Cardiac fibroblast (primary cell): Measurements from ENCODE around the gene NRXN3.

ENCODE experiments used
- DNase-seq, 2 donors: peaks; one replicate each; pipeline versions ENCODE4 v3.0.0 to v3.0.0-alpha.2; 2010; ENCODE audit warnings: low read depth in 2 of 2
- H3K4me3 ChIP-seq, 2 donors: replicated peaks in 1 of 2; 1 replicate in 1 of 2; 2 replicates in 1 of 2; pipeline ENCODE4 v1.5.1; 2011; ENCODE audit warnings: low read depth in 2 of 2, low read length in 2 of 2, mild to moderate bottlenecking in 2 of 2, moderate library complexity in 1 of 2
- TF ChIP-seq, protein P1 (sequence below): IDR thresholded peaks from one replicate; pipeline ENCODE4 v1.5.1; 2011; ENCODE audit warnings: low read depth, mild to moderate bottlenecking, low read length, inconsistent platforms

Gene NRXN3

GRCh38 chr14:79916892-79917291 is 1746.7 kb downstream of the NRXN3 start:
- no peak for DNase-seq

More at GRCh38 chr14:79916892-79917291, 1746.7 kb downstream of the NRXN3 start:
- TF ChIP-seq, protein P1, sequence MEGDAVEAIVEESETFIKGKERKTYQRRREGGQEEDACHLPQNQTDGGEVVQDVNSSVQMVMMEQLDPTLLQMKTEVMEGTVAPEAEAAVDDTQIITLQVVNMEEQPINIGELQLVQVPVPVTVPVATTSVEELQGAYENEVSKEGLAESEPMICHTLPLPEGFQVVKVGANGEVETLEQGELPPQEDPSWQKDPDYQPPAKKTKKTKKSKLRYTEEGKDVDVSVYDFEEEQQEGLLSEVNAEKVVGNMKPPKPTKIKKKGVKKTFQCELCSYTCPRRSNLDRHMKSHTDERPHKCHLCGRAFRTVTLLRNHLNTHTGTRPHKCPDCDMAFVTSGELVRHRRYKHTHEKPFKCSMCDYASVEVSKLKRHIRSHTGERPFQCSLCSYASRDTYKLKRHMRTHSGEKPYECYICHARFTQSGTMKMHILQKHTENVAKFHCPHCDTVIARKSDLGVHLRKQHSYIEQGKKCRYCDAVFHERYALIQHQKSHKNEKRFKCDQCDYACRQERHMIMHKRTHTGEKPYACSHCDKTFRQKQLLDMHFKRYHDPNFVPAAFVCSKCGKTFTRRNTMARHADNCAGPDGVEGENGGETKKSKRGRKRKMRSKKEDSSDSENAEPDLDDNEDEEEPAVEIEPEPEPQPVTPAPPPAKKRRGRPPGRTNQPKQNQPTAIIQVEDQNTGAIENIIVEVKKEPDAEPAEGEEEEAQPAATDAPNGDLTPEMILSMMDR = no peak
- no peak overlapping the region for H3K4me3 ChIP-seq
